ENCODE data around the gene GABRG3.

- no peak for TF ChIP-seq POLR2A (IDR thresholded peaks at IDR 0.05)
- TF ChIP-seq CTCF (IDR thresholded peaks at IDR 0.05): no peak
Observed at GRCh38 chr15:27175472-27176153, 204.6 kb downstream of the GABRG3 start.
